GM12873 (cell line): ENCODE measurements around the gene HSPG2.

Experiments used
- TF ChIP-seq, protein P1 (sequence below): IDR thresholded peaks from 2 replicates; pipeline ENCODE4 v1.5.1; 2012; ENCODE audit warnings: low read depth, mild to moderate bottlenecking, moderate library complexity, low read length, control low read depth; ENCODE audit not compliant: insufficient read depth; ENCODE audit errors: missing control alignments

HSPG2 gene

DNA sequence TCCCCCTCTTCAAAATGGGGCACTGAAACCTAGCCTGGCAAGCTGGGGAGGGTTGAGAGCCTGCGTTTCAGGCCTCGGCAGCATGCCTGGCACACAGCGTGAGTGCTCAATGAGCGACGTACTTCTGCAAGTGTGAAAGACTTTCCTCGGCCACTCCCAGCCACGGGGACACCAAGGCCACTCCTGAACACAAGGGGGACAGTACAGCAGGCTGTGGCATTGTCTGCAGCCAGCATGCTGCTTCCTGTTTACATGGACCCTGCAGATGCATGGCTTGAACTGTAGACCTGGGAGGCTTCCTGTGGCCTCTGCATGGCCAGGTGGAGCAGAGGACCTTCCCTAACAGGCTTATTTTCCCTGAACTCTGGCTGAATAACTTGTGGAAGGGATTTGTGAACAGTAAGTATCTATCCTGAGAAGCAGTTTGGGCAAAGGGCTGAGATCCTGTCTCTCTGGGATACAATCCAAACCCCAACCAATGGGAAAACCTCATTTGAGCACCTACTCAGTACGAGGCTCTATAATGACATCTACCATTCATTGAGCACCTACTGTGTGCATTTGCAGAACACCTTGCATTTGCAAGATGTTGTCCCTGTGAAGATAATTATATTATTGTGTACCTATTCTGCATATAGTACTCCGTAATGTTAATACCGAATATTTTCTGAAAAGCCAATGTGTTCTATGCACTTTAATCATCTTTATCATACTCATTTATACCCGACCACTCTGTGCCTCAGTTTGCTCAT lies 9.9 kb upstream of the HSPG2 start:
- TF ChIP-seq, protein P1, sequence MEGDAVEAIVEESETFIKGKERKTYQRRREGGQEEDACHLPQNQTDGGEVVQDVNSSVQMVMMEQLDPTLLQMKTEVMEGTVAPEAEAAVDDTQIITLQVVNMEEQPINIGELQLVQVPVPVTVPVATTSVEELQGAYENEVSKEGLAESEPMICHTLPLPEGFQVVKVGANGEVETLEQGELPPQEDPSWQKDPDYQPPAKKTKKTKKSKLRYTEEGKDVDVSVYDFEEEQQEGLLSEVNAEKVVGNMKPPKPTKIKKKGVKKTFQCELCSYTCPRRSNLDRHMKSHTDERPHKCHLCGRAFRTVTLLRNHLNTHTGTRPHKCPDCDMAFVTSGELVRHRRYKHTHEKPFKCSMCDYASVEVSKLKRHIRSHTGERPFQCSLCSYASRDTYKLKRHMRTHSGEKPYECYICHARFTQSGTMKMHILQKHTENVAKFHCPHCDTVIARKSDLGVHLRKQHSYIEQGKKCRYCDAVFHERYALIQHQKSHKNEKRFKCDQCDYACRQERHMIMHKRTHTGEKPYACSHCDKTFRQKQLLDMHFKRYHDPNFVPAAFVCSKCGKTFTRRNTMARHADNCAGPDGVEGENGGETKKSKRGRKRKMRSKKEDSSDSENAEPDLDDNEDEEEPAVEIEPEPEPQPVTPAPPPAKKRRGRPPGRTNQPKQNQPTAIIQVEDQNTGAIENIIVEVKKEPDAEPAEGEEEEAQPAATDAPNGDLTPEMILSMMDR = no peak

- TF ChIP-seq, protein P1 = no peak
These were observed 7.6 kb upstream of the HSPG2 start for GRCh38 chr1:21944733-21945073.

DNA sequence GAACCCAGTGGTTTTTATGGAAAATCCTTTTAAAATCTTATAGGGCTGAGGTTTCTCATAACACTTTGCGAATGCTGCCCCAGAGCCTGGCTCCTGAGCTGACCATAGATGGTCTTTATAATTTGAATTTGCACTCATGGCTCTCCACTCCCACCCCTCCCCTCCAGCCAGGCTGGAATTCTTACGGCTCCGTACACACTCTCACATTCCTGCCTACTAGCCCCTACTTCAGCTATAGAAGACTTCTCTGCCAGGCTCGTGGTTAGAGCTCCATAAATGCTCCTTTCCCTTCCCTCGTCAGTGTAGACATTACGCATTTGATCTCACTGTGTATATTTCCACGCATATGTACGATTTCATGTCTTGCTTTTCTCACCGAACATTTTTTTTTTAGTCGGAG lies 5.4 kb upstream of the HSPG2 start:
- TF ChIP-seq, protein P1 = no peak

GRCh38 chr1:21941370-21941769 lies 4.3 kb upstream of the HSPG2 start:
- TF ChIP-seq, protein P1 = no peak

DNA sequence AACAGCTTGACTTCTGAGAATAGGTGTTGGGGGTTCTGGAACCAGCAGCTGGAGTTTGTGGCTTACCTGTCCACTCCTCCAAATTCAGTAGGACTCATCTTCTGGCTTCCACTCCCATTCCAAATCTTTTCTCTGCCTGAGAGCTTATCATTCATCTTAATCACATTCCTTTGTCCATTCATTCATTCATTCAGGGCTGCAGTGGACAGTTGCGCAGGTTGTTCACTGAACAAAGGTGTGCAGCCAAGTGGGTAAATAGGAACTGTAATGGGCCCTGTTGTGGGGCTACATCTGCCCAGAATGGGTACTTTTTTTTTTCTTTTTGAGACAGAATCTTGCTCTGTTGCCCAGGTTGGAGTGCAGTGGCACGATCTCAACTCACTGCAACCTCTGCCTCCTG lies 3.4 kb upstream of the HSPG2 start:
- TF ChIP-seq, protein P1 = no peak

GRCh38 chr1:21939650-21940374 lies 2.7 kb upstream of the HSPG2 start:
- TF ChIP-seq, protein P1 = no peak

GRCh38 chr1:21938732-21939538 lies 1.8 kb upstream of the HSPG2 start:
- TF ChIP-seq, protein P1 = no peak
